B cell (primary cell): ENCODE data around the gene HBG2. TPM values are rescaled to one million over a fixed set of nuclear protein-coding genes. Genes with fewer than 3 reads are reported as not detected.

Experiments
- ATAC-seq: fragments of 200-7000 bp; cut with Tn5 transposase; one replicate; pipeline ENCODE4 v1.10.0; 2021; ENCODE audit warnings: low read depth, mild to moderate bottlenecking, moderate number of reproducible peaks, moderate library complexity
- CTCF ChIA-PET: fragments of 350-600 bp; sonication (Branson Sonifier 250); formaldehyde crosslinking; loops from one replicate; lab custom pipeline; 2021; ENCODE audit warnings: antibody characterized with exemption, inconsistent platforms; lab: Charles Lee
- POLR2A ChIA-PET: fragments of 350-600 bp; sonication (Branson Sonifier 250); formaldehyde crosslinking; loops from one replicate; lab custom pipeline; 2021; ENCODE audit warnings: antibody characterized with exemption; lab: Charles Lee
- DNase-seq: peaks from one replicate; pipeline ENCODE4 v3.0.0; 2013
- H2AFZ ChIP-seq: 2 replicates; pipeline ENCODE4 v1.6.1; 2012; ENCODE audit warnings: mild to moderate bottlenecking, low read depth, low read length; ENCODE audit not compliant: insufficient read depth, poor library complexity, severe bottlenecking
- H3K27ac ChIP-seq, 2 donors: 1 replicate in 1 of 2; 2 replicates in 1 of 2; pipeline ENCODE4 v1.5.1; 2012 to 2013; ENCODE audit warnings: low read length in 2 of 2, mild to moderate bottlenecking in 2 of 2, moderate library complexity in 1 of 2
- H3K27me3 ChIP-seq, 4 experiments: fragments of 200-600 bp in 1 of 4; sonication (generic) in 1 of 4; replicated peaks in 1 of 4; 1 replicate in 2 of 4; 2 replicates in 2 of 4; pipeline versions ENCODE4 v1.6.1 to v1.7.0; 2013 to 2016; ENCODE audit warnings: low read length in 3 of 4, mild to moderate bottlenecking in 2 of 4, mixed read lengths in 1 of 4, moderate library complexity in 1 of 4; ENCODE audit not compliant: insufficient read depth in 4 of 4, control insufficient read depth in 3 of 4; ENCODE audit errors: control extremely low read depth in 1 of 4
- H3K36me3 ChIP-seq, 2 experiments: replicated peaks in 1 of 2; 1 replicate in 1 of 2; 2 replicates in 1 of 2; pipeline versions ENCODE4 v1.6.1 to v1.7.1; 2013; ENCODE audit warnings: low read length in 1 of 2; ENCODE audit not compliant: insufficient read depth in 2 of 2, control insufficient read depth in 1 of 2; ENCODE audit errors: control extremely low read depth in 1 of 2, extremely low read depth in 1 of 2
- H3K4me1 ChIP-seq, 2 donors: fragments of 200-600 bp in 1 of 2; sonication (generic) in 1 of 2; 1 replicate in 1 of 2; 2 replicates in 1 of 2; pipeline versions ENCODE4 v1.5.1 to v1.6.1; 2013 to 2017; ENCODE audit warnings: low read length in 2 of 2; ENCODE audit not compliant: control insufficient read depth in 2 of 2, insufficient read depth in 2 of 2
- H3K4me2 ChIP-seq: replicated peaks from 2 replicates; pipeline ENCODE3; 2012; ENCODE audit warnings: mild to moderate bottlenecking, low read depth, low read length; ENCODE audit not compliant: poor library complexity, severe bottlenecking
- H3K4me3 ChIP-seq, 5 experiments: fragments of 200-600 bp in 1 of 5; sonication (generic) in 1 of 5; 1 replicate in 3 of 5; 2 replicates in 2 of 5; pipeline versions ENCODE4 v1.5.1 to v1.7.0; 2011 to 2016; ENCODE audit warnings: low read length in 4 of 5, mild to moderate bottlenecking in 4 of 5, low read depth in 2 of 5, control low read depth in 1 of 5, moderate library complexity in 1 of 5; ENCODE audit not compliant: insufficient read depth in 1 of 5; ENCODE audit errors: control extremely low read depth in 1 of 5, extremely low read depth in 1 of 5
- H3K79me2 ChIP-seq: fragments of 200-600 bp; sonication (generic); one replicate; pipeline ENCODE4 v1.6.0; 2016; ENCODE audit warnings: low read length; ENCODE audit not compliant: control insufficient read depth, insufficient read depth
- H3K9ac ChIP-seq: fragments of 200-600 bp; sonication (generic); 2 replicates; pipeline ENCODE4 v1.6.1; 2017; ENCODE audit warnings: mild to moderate bottlenecking, low read length, moderate library complexity
- H3K9me3 ChIP-seq, 3 donors: one replicate each; pipeline versions ENCODE4 v1.6.1 to v1.7.1; 2013; ENCODE audit warnings: low read length in 2 of 3; ENCODE audit not compliant: control insufficient read depth in 2 of 3, insufficient read depth in 1 of 3; ENCODE audit errors: control extremely low read depth in 1 of 3
- H4K20me1 ChIP-seq: 2 replicates; pipeline ENCODE4 v1.6.0; 2012; ENCODE audit warnings: mild to moderate bottlenecking, low read length; ENCODE audit not compliant: insufficient read depth, control insufficient read depth, poor library complexity, severe bottlenecking
- H3K27ac Mint-ChIP-seq: one replicate; pipeline ENCODE4 v1.8.0; 2021; ENCODE audit warnings: mixed read lengths
- H3K27me3 Mint-ChIP-seq: one replicate; pipeline ENCODE4 v1.8.0; 2021; ENCODE audit warnings: mixed read lengths
- H3K4me1 Mint-ChIP-seq: one replicate; pipeline ENCODE4 v1.8.0; 2021; ENCODE audit warnings: mixed read lengths
- H3K4me3 Mint-ChIP-seq: one replicate; pipeline ENCODE4 v1.8.0; 2021; ENCODE audit warnings: mixed read lengths
- H3K9me3 Mint-ChIP-seq: one replicate; pipeline ENCODE4 v1.8.0; 2022; ENCODE audit warnings: mixed read lengths; ENCODE audit not compliant: insufficient read depth
- EZH2 ChIP-seq: IDR thresholded peaks from 2 replicates; pipeline ENCODE4 v1.6.1; 2012; ENCODE audit warnings: borderline replicate concordance, low read depth, mild to moderate bottlenecking, moderate library complexity, low read length; ENCODE audit not compliant: insufficient read depth, poor library complexity, severe bottlenecking
- WGBS: methylation state at CpG from one replicate; pipeline ENCODE4 v1.1.5; 2013; ENCODE audit warnings: missing lambda C conversion rate; ENCODE audit not compliant: insufficient coverage; 5-methylcytosine and 5-hydroxymethylcytosine counted together
- intact Hi-C: fragments of 100-400 bp; cut with micrococcal nuclease; formaldehyde crosslinking; loops from one replicate; pipeline ENCODE4 v1.10.0; 2022
- polyA plus RNA-seq: library from polyadenylated mRNA; depleted of rRNA; stranded (reverse); fragments of >200 nt; gene quantifications from 2 replicates; pipeline ENCODE4 v1.2.3, GENCODE V29; 2012
- total RNA-seq, 2 donors: library from RNA; stranded (reverse); fragments of 120-200 nt in 1 of 2; gene quantifications; 1 replicate in 1 of 2; 2 replicates in 1 of 2; pipeline versions ENCODE4 v1.2.3 to v1.2.4, GENCODE V29; 2013 to 2022
- TF ChIP-seq, protein P1 (sequence below): fragments of 200-600 bp; IDR thresholded peaks from one replicate; pipeline ENCODE4 v1.8.0; 2022; ENCODE audit warnings: antibody characterized with exemption, mild to moderate bottlenecking

The HBG2 gene
- total and polyA plus RNA-seq, 2 donors (not counting 1 experiment from before 2014, with no cell fraction given) = not detected

- WGBS = 60% methylated on average over 1 of the region's 2 CpGs
- H3K27ac ChIP-seq = no peak overlapping the region
- intact Hi-C loops = no loop called here
- no peaks in the 10 kb centered on the region for H3K27me3 Mint-ChIP-seq
- H3K27me3 ChIP-seq = peaks cover 0 to 2% (median 0%) of the 10 kb centered on the region in 4 experiments
- no peak overlapping the region for H3K9ac ChIP-seq
- H3K79me2 ChIP-seq = no peaks in the 10 kb centered on the region
- H3K9me3 Mint-ChIP-seq = no peaks in the 10 kb centered on the region
- TF ChIP-seq EZH2 = no peak
- TF ChIP-seq, protein P1, sequence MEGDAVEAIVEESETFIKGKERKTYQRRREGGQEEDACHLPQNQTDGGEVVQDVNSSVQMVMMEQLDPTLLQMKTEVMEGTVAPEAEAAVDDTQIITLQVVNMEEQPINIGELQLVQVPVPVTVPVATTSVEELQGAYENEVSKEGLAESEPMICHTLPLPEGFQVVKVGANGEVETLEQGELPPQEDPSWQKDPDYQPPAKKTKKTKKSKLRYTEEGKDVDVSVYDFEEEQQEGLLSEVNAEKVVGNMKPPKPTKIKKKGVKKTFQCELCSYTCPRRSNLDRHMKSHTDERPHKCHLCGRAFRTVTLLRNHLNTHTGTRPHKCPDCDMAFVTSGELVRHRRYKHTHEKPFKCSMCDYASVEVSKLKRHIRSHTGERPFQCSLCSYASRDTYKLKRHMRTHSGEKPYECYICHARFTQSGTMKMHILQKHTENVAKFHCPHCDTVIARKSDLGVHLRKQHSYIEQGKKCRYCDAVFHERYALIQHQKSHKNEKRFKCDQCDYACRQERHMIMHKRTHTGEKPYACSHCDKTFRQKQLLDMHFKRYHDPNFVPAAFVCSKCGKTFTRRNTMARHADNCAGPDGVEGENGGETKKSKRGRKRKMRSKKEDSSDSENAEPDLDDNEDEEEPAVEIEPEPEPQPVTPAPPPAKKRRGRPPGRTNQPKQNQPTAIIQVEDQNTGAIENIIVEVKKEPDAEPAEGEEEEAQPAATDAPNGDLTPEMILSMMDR = no peak
- H3K4me3 ChIP-seq = no peak overlapping the region
- no peak for ATAC-seq
- DNase-seq = no peak
- no peak overlapping the region for H3K4me3 Mint-ChIP-seq
- ChIA-PET POLR2A (no interaction called here), CTCF (no interaction called here)
- no peak overlapping the region for H3K4me2 ChIP-seq
- no peaks in the 10 kb centered on the region for H3K9me3 ChIP-seq
- H3K4me1 Mint-ChIP-seq = no peaks in the 10 kb centered on the region
- H3K4me1 ChIP-seq = no peaks in the 10 kb centered on the region
- no peaks in the 10 kb centered on the region for H3K36me3 ChIP-seq
- no peaks in the 10 kb centered on the region for H4K20me1 ChIP-seq
- no peak overlapping the region for H3K27ac Mint-ChIP-seq
- no peak overlapping the region for H2AFZ ChIP-seq
These were observed 22.1 kb upstream of the HBG2 start for GRCh38 chr11:5276697-5277096.

- Histone ChIP-seq H3K79me2 (no peaks in the 10 kb centered on the region), H3K36me3 (no peaks in the 10 kb centered on the region)
These were observed 21.0 kb upstream of the HBG2 start for GRCh38 chr11:5275369-5276110.

More at GRCh38 chr11:5275369-5276110, 21.0 kb upstream of the HBG2 start:
- Mint-ChIP-seq H3K27ac (no peak overlapping the region), H3K4me1 (no peaks in the 10 kb centered on the region), H3K9me3 (no peaks in the 10 kb centered on the region), H3K4me3 (no peak overlapping the region), H3K27me3 (no peaks in the 10 kb centered on the region)
- intact Hi-C loops = no loop called here
- Histone ChIP-seq H3K27ac (no peak overlapping the region), H3K9ac (no peak overlapping the region), H3K4me1 (no peaks in the 10 kb centered on the region), H3K9me3 (no peaks in the 10 kb centered on the region), H2AFZ (no peak overlapping the region), H4K20me1 (no peaks in the 10 kb centered on the region), H3K4me2 (no peak overlapping the region), H3K4me3 (no peak overlapping the region), H3K27me3 (peaks cover 0 to 2% (median 0%) of the 10 kb centered on the region in 4 experiments)
- ATAC-seq (no peak), DNase-seq (no peak)
- ChIA-PET POLR2A (no interaction called here), CTCF (no interaction called here)
- 83% methylated on average over 3 of the region's 6 CpGs for WGBS
- no peak for TF ChIP-seq EZH2
- TF ChIP-seq, protein P1 = no peak
